GM21786 (cell line): ENCODE data around the gene NUP205.
"Not testable (repeated sequence)": the region's sequence is repeated elsewhere in the genome, so short reads cannot be mapped to it uniquely, and the experiment has no call there.

ENCODE experiments used
- ATAC-seq: cut with Tn5 transposase; IDR thresholded peaks from one replicate; pipeline ENCODE4 v1.9.1; 2021; ENCODE audit not compliant: unreplicated experiment

The NUP205 gene

DNA sequence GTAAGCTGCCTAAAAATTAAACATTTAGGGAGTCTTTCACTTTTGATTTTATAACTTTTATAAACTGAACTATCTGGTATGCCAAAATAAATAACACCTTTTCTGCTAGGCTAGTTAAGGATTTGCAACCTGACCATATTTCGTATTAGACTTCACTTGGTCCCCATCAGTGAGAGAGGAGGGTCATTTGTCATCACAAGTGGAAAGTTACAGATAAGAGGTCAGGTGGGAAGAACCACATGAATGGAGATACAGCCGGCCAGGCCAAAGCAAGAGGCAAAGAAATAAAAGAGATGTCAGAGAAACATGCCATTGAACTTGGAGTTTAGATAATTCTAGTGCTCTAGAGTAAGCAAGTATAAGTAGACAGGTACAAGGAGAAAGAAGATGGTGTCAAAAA, 60.1 kb downstream of the NUP205 start:
- no peak for ATAC-seq

DNA sequence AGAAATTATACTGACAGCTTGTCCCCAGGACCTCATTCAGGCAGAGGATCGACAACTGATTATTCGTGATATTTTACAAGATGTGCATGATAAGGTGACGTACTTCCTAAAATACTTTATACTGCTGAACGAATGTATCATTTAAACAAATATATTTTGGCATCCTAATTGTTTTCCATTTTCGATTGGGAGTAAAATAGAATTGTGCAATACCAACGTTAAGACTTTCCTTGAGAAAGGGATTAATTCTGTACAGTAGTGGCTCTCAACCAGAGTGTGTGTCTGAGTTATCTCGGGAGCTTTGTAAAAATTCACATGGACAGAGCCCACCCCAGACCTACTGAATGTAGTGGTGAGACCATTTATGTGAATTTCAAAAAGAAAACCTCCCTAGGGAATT, 60.8 kb downstream of the NUP205 start:
- ATAC-seq: no peak

DNA sequence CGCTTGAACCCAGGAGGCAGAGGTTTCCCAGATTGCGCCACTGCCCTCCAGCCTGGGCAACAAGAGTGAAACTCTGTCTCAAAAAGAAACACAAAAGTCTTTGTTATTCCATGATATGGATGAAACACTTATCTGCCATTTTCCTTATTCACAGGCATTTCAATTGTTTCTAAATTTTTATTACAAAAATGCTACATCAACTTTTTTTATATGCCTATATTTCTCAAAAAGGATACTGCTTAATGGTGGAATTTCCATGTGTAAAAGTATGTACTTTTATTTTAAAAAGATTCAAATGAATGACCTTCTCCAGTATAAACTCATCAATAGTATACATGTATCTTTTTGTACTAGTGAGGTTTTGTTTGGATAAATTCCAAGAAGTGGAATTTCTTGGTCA, 62.7 kb downstream of the NUP205 start:
- no peak for ATAC-seq

DNA sequence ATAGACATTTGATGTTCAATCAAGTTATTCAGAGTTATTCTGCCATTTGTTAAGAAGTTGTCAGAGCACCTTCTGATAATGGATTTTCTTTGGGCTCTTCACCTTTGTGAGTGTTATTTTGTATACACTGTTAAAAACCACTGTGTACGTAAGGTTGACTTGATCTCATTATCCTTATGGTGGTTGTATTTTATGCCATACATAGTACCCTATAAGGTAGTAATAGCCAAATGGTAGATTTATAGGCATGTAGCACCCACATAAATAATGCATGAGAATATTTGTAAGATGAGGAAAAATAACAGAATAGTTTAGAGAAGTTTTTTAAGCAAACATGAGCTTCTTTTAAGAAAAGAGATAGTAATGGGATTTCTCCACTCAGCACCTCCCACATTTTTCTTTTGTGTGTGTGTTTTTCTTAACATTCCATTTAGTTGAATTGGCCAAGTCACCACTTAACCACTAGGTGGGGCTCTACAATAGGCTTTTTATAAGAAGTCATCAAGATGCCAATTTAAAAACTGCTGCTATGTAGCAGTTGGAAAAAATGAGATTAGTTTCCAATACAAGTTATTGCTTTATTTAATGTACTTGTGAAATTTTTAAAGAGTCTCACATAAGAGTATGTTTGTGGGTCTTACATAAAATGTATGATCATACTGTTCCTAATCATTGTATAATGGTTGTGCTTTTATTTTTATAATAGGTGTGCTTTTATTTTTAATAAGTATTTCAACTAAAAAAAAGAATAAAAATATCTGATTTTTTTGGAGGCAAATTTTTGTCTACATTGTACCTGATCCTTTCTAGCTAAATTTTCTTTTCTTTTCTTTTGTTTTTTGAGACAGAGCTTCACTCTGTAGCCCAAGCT, 63.5 kb downstream of the NUP205 start:
- ATAC-seq: no peak

DNA sequence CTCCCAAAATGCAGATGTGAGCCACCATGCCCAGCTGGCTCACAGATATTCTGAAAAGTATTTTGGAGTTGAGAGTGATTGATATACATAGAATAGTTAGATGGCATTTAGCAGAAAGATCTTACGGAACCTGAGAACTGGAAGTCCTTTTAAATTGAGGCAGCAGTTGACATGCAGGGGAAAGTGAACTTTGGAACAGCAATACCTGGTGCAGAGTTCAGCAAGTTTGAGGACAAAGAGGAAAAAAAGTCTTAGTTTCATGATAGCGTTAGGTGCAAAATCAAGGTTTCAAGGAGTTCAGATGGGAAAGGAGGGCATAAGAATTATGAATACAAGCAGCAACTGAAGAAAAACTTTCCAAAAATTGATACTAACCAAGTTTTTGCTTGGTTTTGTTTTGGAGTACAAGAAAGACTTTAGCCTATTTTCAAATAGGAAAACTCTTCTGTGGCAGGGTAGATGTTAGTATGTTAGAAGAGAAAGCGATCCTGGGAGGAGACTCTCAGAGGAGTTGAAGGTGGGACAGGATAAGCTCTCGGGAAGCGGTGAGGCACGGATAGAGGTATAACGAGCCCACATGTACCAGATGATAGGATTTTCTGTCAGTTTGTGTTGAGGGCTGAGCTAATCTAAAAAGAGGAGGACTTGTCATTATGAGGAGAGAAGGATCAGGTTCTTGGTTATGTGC, 76.6 kb downstream of the NUP205 start:
- no peak for ATAC-seq

DNA sequence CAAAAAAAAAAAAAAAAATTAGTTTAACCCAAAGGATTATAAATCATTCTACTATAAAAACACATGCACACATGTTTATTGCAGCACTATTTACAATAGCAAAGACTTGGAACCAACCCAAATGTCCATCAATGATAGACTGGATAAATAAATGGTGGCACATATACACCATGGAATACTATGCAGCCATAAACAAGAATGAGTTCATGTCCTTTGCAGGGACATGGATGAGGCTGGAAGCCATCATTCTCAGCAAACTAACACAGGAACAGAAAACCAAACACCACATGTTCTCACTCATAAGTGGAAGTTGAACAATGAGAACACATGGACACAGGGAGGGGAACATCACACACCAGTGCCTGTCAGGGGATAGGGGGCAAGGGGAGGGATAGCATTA, 82.0 kb downstream of the NUP205 start:
- not testable (repeated sequence) for ATAC-seq

DNA sequence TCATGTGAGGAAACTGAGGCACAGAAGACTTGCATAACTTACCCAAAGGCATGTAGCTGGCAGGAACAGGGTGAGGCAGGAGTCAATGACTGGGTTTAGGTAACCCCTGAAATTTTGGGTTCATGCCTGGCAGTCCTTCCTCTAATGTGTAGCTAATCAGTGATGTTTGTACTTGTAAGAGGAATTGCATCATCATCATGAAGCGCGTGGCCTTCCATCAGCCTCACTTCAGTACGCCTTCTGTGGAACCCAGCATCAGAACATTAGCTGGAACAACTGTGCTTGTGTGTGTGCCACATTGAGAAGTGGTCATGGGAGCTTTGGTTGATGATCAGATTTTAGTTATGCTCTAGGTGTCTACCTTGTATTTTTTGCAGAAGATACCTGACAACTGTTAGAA, 86.4 kb downstream of the NUP205 start:
- no peak for ATAC-seq

DNA sequence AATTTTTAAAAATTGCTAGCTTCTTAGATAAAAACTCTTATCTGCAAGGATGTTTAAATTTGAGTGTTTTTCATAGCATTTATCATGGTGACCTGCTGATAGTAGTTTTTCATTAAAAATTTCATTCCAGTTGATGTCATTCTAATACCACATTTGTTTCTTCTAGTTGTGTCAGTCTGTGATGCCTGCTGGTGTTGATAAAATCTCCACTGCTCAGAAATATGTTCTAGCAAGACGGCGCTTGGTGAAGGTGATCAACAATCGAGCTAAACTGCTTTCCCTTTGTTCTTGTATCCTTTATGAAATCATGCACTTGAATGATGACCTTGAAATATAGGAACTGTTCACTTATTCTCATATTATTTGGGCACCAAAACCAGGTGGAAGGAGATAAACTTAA, 87.0 kb downstream of the NUP205 start:
- ATAC-seq: no peak

DNA sequence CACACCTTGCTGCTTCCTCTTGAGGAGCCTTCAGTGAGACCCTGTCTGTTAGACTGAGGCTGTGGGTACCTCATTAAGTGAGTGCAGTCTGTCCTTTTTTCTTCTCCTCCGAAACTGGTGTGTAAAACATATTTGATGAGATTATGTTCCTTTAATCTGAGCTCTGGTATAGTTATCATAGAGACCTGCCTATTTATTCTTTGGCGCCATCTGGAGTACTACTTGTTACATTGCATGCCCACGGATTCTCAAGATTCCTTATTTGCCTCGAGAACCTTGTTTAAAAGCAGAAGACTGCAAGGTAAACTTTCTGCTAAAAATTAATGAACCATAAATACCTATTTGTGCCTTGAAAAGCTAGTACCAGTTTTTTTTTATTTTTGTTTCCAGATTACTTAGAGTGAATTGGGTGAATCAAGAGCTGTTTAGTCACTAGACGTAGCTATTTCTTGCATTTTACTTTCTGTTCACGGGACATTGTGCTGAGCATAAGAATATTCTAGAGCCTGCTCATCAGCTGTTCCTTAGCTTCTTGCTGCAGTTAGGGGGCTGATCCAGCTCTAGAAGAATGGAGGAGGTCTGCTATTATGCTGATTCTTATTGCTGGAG, 87.7 kb downstream of the NUP205 start:
- ATAC-seq: peak; percentile 67

DNA sequence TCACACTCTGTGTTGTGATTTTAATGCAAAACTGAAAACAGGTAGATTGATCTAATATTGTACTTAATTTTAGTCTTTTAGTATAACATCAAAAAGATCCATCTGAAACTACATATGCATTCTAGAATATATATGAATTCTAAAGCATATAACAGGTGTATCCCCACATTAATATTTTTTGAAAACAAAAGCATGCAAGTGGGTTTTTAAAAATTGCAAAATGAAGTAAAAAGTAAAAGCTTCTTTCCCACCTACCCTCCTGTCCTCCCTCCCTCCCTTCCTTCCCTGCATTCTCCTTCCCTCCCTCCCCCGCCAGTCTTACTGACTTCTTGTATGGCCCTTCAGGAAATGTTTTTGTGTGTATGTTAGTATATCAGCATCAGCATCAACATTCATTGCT, 90.0 kb downstream of the NUP205 start:
- ATAC-seq: no peak

DNA sequence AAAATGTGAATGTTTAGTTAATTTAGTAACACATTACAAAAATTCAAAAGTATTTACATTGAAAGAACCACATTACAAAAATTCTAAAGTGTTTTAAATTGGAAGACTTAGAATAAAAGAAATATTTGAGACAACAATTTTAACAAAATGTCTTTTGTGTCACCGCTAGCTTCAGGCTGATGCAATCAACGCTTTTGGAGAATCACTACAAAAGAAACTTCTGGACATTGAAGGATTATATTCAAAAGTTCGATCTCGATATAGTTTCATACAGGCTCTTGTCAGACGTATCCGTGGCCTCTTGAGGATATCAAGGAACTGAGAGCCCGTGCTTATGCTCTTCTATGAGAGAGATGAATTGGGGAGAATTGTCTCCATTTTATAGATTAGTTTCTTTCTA, 90.5 kb downstream of the NUP205 start:
- ATAC-seq: no peak

DNA sequence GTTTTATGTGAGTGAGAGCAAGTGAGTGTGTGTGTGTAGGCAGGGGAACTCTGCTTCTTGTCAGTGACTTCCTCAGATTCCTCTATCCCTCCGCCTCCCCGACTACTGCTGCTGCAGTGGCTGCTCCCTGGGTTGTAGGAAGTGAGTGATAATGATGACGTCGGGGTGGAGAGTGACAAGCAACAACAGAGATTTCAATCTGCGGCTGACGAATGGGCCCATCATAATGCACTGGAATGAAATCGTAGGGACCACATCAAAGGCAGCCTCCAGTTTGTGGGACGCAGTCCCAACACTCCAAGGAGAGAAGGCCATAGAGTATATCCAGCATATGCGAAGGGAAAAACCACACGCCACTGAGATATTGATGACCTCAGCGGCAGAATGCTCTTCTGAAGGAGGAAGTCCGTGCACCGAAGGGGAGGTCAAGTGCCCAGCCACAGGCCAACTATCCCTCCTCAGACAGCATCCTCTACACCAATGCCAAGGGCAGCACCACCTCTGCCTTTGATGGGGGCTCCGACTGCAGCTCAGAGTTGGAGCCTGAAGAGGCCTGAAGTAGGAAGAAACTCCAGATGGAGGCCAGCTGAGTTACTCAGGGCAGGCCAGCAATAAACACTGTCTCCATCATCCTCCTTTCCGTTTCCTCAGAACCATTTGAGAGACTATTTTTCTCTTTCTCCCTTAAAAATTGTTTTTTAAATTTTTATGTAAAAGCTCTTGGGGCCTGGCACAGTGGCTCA, 93.3 kb downstream of the NUP205 start:
- ATAC-seq: no peak

DNA sequence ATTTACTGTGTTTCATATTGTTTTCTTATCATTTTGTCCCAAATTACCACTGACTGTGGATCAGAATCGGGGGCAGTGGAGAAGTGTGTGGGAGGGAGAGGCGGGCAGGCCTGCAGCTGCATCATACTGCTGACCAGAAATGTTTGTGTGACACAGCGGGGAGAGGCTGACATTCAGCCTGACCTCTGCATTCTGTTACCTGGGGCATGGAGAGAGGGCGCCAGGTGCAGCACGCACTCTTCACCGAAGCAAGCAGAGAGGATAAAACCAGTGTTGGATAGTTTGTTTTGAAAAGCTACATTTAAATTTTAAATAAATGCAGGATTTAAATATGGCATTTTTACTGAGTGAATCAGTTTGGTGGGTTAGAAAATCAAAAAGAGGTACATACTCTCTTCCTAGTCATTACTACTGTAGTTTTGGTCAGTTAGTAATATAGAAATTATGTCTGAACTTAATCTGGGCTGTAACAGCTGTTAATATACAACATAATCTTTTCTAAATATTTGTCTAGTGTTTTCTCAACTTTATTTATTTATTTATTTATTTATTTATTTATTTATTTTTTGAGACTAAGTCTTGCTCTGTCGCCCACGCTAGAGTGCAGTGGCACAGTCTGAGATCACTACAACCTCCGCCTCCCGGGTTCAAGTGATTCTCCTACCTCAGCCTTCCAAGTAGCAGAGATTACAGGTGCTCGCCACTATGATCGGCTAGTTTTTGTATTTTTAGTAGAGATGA, 95.8 kb downstream of the NUP205 start:
- no peak for ATAC-seq

DNA sequence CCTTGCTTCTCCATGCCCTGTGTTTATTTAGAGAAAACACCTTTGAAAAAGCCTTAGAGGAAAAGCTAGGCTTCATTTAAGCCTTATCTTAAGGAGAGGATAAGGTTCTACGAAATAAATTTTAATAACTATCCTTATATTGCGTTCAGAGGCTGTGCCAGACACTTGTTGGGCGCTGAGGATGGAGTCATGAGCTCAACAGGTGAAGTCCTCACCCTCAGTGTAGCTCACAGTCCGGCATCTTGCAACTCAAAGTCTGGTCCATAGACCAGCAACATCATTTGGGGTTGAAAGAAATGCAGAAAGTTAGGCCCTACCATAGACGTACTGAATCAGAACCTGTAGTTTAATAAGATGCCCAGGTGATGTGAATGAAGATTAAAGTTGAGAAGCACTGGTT, 100.8 kb downstream of the NUP205 start:
- no peak for ATAC-seq

DNA sequence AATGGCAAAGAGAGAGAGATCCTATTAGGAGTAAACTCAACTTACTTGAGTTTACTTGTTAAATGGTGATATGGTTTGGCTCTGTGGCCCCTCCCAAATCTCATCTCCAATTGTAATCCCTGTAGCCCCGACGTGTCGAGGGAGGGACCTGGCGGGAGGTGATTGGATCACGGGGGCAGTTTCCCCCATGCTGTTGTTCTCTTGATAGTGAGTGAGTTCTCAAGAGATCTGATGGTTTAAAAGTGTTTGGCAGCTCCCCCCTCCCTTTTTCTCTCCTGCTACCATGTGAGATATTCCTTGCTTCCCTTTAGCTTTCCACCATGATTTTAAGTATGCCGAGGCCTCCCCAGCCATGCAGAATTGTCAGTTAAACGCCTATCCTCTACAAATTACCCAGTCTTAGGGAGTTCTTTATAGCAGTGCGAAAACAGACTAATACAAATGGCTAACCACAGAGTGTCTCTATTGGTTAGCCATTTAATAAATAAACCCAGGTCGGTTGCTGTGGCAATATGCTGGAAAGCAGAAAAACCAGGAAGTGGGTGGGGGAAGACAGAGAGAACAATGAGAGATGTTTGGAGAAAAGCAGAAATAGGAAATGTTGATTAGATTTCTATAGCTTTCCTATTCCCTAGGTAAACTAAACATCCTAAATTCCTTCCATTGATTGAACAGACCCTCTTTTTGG, 101.6 kb downstream of the NUP205 start:
- no peak for ATAC-seq

DNA sequence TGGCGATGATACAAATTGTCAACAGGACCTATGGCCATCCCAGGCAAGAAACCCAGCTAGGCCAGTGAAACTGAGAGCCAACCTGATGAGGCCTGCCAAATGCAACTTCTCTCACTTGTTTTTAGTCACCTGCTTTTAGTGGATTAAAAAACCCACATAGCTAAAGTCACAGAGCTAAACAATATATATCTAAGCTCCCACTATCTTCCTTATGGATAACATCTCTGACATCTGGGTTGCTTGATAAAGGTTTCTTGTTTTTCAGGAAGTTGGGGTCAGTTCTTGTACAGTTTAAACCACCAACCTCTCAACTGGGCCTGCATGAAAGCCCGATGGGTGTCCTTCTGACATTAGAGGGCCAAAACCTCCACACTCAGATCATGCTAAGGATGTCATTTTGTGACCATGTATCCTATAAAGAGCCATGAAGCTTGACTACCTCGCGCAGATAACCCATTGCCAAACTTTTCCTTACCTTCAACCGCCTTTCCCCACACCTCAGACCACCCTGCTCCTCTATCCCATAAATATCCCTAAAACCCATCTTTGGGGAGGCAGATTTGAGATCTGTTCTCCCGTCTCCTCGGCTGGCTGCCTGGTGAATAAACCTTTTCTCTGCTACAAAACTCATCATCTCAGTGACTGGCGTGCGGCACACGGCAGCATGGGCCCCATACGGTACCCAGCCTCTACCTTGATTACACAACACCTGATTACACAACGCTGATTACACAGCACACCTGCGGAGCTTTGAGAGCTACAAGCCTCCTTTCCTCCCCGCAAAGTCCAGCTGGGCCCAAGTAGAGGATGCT, 103.8 kb downstream of the NUP205 start:
- ATAC-seq: no peak

DNA sequence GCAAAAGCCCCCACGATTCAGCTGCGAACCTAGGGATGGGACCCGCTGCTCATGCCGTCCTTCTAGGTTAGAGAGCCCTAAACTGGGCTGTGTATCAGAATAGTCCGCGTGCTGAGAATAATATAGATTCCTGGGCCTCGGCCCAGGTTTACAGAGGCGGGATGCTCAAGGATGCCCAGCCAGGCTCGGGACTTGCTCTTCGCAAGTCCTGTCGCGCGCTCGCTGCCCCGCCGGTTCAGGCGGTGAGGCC, 104.3 kb downstream of the NUP205 start:
- ATAC-seq: peak; percentile 13

DNA sequence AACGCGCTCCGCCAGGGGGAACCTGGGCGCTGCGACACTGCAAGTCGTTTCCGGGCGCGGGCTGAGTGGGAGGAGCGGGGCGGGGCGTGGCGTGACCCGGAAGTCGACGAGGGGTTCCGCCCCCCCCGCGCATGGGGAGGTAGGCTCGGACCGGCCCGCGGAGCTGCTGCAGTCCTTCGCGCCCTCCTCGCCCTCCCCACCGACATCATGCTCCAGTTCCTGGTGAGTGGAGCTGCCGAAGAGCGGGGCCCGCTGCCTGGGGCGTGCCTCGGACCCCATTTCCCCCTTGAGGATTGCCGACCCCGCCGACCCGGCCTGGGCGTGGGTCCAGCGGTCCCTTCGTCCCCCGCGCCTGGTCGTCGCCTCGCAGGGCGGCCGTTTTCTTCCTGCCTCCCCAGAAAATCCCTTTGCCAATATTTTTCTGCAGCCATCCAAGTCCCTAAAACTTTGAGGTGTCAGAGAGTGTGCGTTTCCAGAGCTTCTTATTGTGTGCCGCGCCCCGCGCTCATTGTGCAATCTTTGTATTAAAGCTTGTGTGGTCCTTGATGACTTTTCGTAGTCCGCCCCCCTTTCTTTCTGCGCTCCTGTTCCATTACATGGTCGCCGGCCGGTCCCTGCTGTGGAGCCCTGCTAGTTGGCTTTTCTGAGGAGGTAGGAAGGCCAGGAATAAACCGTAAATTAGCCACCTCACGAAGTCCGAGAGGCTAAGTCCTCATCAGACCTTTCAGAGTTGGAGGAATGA, 104.8 kb downstream of the NUP205 start, which contains the start of gene STMP1:
Gene STMP1, plus strand, starts transcription at position 142 of the 742 bp plus-strand sequence.
- ATAC-seq: peak; percentile 88
